ENCODE measurements around the gene CAMSAP3.
"Not testable (repeated sequence)": the region's sequence is repeated elsewhere in the genome, so short reads cannot be mapped to it uniquely, and the experiment has no call there.

CAMSAP3 gene

DNA sequence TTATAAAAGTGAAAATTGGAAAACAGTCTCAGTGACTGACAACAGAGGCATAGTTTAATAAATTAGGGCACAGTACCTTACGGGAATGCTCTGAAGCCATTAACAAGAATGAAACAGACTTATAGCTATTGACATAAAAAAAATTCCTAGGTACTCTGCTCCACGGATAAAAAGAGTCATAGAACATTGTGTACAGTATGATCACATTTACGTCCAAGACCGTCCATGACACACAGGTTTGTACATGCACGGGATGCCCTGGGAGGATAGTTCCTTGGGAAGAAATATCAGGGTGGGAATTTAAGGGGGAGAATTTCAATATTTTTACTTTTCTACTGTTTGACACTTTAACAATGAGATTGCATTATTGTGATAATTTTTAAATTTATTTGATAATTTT is 24.9 kb upstream of the CAMSAP3 start:
- DNase-seq (ENCODE audit: low read depth in 2 of 3, low spot score in 1 of 3), result no peak

DNA sequence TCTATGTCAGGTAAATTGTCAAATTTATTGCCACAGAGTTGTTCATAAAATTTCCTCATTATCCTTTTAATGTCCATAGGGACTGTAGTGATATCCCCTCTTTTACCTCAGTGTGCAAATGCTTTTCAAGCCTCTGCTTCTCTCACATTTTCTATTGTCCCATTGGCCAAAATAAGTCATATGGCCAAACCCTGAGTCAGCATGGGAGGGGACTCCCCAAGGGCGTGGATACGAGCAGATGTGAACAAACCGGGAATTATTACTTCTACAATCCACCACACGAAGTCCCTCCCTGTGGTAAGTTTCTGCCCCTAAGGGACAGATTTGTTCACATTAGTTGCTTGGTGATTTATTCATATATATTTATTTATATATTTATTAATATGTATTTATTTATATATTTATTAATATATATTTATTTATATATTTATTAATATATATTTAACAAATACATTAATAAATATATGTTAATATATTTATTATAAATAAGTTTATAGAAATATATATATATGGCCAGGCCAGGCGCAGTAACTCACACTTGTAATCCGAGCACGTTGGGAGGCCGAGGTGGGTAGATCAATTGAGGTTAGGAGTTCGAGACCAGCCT is 20.1 kb upstream of the CAMSAP3 start:
- no peak for DNase-seq (ENCODE audit: low read depth in 2 of 3, low spot score in 1 of 3)

- DNase-seq (ENCODE audit: low read depth in 2 of 3, low spot score in 1 of 3), result not testable (repeated sequence)
Observed at GRCh38 chr19:7577422-7577821, 18.2 kb upstream of the CAMSAP3 start.

GRCh38 chr19:7578127-7578526 is 17.5 kb upstream of the CAMSAP3 start:
- no peak for DNase-seq (ENCODE audit: low read depth in 2 of 3, low spot score in 1 of 3)

DNA sequence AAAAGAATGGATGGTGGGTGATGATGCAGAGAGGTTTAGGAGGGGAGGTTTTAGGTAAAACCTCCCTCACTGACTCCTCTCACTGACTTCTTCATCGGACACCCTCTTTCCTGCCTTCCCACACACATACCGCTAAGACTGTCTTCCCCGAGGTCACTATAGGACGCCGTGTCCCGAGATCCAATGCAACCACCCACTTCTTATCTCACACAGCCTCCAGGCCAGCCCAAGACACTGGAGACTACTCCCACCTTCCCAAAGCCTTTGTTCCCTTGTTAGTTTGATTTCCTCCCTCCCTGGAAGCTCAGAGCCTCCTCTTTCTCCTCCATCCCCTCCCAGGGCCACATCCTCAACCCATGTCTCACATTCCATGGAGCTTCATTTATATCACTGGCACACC is 16.5 kb upstream of the CAMSAP3 start:
- DNase-seq (ENCODE audit: low read depth in 2 of 3, low spot score in 1 of 3), result no peak

DNA sequence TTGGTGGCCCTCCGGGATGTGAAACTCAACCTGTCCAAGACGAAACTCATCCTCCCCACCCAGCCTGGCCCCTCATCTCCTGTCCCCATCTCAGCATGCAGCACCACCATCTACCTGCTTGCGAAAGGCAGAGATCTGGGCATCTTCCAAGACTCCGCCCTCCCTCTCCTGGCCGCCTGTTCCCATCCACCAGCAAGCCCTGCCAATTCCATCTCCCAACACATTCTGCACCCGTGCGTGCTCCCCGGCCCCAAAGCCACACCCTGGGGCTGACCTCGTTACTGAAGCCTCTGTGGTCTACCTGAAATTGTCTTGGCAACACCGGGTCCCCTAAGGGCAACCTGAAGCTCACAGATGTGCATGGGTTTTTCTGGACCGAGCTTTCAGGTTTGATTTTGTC is 13.2 kb upstream of the CAMSAP3 start:
- DNase-seq (ENCODE audit: low read depth in 2 of 3, low spot score in 1 of 3), result no peak

GRCh38 chr19:7589822-7590221 is 5.8 kb upstream of the CAMSAP3 start:
- no peak for DNase-seq (ENCODE audit: low read depth in 2 of 3, low spot score in 1 of 3)

DNA sequence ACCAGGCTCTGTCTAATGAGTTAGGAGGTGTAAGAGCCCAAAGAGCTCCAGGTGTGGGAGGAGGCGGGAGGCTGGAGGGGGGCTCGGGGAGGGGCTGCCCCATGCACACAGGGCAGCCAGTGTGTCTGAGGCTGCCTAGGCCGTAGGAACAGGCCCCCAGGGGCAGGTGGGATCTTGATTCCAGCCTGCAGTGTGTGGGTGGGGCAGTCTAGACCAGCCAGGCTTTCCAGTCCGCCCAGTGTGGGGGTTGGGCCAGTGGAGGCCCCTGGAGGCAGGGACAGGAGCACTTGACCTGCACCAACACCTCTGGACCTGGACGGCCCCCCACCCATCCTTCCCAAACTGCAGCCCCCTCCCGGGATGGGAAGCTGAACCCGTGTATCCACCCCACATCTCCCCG is 5.4 kb upstream of the CAMSAP3 start:
- DNase-seq (ENCODE audit: low read depth in 2 of 3, low spot score in 1 of 3), result no peak

- no peak for DNase-seq (ENCODE audit: low read depth in 2 of 3, low spot score in 1 of 3)
Observed at GRCh38 chr19:7596211-7596937, 711 bp downstream of the CAMSAP3 start.

- no peak for DNase-seq (ENCODE audit: low read depth in 2 of 3, low spot score in 1 of 3)
Observed at GRCh38 chr19:7597689-7598088, 2.0 kb downstream of the CAMSAP3 start.

DNA sequence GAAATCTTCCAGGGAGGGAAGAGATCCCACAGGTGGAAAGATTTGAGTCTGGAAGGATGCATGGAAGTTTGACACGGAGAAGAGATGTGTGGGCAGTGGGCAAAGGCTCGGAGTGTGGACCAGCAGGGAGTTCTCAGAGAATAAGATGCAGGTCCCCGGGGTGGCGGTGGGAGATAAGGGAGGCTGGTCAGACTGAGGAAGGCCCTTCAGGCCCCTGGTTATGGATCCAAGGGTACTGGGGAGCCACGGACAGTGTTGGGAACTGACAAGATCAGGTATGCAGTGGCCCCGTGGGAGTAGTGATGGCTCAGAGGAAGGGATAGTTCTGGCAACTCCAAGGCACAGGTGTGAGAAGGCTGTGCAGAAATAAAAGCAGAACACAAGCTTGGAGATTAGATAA is 2.5 kb downstream of the CAMSAP3 start:
- no peak for DNase-seq (ENCODE audit: low read depth in 2 of 3, low spot score in 1 of 3)

- no peak for DNase-seq (ENCODE audit: low read depth in 2 of 3, low spot score in 1 of 3)
Observed at GRCh38 chr19:7600721-7601120, 5.1 kb downstream of the CAMSAP3 start.

DNA sequence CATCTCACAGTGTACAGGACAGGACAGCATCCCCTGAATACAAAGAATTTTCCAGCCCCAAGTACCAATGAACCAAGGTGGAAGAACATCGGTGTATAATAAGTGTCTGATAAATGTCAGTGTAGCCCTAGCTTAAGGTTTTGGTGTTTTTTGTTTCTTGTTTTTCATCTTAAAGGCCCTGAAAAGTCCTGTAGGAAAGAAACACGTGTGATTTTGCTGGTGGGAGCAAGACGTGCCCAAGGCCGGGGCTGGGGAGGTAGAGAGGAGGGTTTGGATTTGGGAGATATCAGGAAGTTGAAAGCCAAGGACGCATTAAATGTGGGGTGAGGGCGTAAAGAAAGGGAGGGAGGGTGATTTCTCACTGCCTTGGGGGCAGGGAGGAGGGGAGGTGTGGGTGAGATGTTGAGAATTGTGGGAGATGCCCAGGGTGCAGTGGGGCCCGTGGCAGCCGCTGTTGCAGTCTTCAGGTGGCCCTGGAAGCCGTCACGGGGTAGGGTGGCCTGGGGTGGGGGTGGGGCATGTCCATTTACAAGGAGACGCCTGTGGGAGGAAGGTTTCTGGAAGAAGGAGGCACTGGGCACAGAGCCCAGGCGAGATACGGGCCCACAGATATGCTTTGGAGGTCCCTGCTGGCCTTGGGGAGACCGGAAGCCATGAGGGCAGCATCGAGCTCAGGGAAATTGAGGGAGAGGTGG is 6.7 kb downstream of the CAMSAP3 start:
- no peak for DNase-seq (ENCODE audit: low read depth in 2 of 3, low spot score in 1 of 3)

GRCh38 chr19:7602935-7603497 is 7.4 kb downstream of the CAMSAP3 start:
- no peak for DNase-seq (ENCODE audit: low read depth in 2 of 3, low spot score in 1 of 3)

DNA sequence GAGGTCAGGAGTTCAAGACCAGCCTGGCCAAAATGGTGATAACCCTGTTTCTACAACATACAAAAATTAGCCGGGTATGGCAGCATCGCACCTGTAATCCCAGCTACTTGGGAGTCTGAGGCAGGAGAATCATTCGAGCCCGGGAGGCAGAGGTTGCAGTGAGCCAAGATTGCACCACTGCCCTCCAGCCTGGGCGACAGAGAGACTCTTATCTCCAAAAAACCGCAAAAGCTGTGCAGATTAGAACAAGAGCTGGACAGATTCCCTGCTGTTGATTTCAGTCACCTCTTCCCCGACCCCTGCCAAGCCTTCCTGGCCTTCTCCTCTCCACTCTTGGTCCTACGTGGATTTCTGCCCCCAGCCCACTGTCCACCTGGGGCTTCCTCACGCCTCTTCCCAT is 8.3 kb downstream of the CAMSAP3 start:
- DNase-seq (ENCODE audit: low read depth in 2 of 3, low spot score in 1 of 3), result no peak

- DNase-seq (ENCODE audit: low read depth in 2 of 3, low spot score in 1 of 3), result peak; percentile 33 to 44 (median 33)
Observed at GRCh38 chr19:7605490-7606222, 10.0 kb downstream of the CAMSAP3 start.

DNA sequence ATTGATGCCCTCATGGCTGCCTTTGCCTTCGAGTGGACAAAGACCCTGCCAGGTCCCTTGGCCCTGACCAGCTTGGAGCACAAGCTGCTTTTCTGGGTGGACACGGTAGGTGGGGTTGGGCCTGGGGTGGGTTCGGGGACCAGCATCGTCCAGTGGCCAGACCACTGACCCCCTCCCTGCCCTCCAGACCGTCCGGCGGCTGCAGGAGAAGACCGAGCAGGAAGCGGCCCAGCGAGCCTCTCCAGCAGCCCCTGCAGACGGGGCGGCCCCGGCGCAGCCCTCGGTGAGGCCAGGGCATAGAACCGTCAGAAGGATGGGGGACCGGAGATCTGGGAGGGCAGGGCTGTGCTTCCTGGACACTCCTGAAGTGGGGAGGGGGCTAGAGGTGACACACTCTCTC is 10.6 kb downstream of the CAMSAP3 start:
- no peak for DNase-seq (ENCODE audit: low read depth in 2 of 3, low spot score in 1 of 3)

- no peak for DNase-seq (ENCODE audit: low read depth in 2 of 3, low spot score in 1 of 3)
Observed at GRCh38 chr19:7607212-7607873, 11.7 kb downstream of the CAMSAP3 start.

DNA sequence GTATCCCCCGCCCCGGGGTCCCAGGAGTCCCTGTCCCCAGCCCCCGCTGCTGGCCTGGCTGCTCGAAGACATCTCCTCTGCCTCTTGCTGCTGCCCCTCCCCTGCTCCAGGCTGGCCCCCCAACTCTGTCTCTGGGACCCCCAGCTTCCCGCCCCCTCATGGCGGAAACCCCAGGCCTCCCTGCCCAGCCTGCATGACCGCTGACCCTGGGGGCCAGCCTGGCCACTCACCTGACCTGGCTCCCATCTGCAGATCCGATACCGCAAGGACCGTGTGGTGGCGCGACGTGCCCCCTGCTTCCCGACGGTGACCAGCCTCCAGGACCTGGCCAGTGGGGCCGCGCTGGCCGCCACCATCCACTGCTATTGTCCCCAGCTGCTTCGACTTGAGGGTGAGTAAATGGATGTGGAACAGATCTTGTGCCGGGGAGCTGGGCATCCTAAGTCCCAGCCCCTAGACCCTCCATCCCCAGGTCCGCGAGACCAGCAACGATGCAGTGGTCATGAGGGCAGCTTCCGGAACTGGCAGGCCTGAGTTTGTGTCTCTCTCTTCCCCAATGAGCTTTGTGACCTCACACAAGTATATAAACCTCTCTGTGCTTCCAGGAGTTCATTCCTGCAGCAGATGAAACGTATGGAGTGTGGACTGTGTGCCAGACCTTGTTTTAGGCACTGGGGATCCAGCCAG is 12.4 kb downstream of the CAMSAP3 start:
- no peak for DNase-seq (ENCODE audit: low read depth in 2 of 3, low spot score in 1 of 3)

DNA sequence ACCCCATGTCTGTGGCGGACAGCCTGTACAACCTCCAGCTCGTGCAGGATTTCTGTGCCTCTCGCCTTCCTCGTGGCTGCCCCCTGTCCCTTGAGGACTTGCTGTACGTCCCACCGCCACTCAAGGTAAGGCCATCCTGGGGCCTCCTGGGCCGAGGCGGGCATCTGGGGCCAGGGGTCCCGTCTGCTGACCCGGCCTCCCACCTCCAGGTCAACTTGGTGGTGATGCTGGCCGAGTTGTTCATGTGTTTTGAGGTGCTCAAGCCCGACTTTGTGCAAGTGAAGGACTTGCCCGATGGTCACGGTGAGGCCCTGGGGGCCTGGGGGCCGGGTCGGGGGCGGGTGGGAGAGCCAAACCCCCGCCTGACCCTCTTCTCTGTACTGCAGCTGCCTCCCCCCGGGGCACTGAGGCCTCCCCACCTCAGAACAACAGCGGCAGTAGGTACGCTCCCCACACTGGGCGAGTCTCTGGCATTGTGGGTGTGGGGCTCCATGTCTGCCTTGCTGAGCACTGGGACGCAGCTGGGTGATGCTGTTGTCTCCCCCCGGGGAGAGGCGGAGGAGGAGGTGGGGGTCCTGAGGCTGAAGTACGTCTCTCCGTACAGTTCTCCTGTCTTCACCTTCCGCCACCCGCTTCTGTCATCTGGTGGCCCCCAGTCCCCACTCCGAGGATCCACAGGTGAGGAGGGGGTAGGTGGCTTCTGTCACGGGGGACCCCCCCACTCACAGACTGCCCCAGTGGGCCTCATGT is 15.0 kb downstream of the CAMSAP3 start:
- no peak for DNase-seq (ENCODE audit: low read depth in 2 of 3, low spot score in 1 of 3)
